Measurements from ENCODE around the gene WDR36. TPM values are rescaled to one million over a fixed set of nuclear protein-coding genes. Genes with fewer than 3 reads are reported as not detected.

The WDR36 gene
- polyA plus RNA-seq, 1 donor from 2014 or later = 19.8 TPM

DNA sequence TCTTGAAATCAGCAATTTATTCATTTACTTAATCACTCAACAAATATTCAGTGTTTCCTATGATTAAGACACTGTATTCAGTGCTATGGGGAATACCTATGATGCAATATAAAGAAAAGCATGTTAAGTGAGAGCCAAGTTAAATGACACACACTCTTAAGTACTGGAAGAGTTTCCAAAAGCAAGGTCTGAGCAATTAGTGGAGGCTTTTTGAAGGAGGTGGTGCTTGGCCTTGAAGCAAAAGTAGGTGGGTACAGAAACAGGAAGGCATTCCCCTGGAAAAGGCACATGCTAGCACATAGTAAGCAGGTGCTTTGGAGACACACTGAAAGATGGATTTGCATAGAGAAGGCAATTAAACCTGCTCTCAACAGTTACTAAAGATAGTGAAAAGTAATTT lies 16.6 kb upstream of the WDR36 start:
- Mint-ChIP-seq H3K36me3 (no peaks in the 10 kb centered on the region), H3K27me3 (peaks cover 45% of the 10 kb centered on the region), H3K27ac (no peak overlapping the region), H3K9me3 (no peaks in the 10 kb centered on the region), H3K4me3 (no peak overlapping the region), H3K4me1 (peaks cover 6 to 12% (median 12%) of the 10 kb centered on the region in 3 donors)

DNA sequence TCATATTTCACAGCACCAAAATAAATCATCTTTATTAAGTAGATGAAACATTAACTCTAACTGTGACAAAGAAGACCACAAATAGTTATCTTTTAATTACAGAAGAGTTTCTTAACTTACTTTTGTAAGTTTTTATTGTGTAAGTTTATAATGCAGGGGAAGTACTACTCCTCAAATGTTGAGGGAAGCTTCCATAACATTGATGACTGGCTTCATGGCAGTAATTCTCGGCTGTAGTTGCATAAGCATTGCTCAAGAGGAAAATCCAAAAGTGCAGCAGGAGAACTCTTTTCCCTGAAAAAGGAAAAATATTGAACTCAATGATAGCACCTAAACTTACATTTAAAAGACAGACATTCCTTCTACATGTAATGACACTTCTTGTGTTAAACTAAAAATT lies 16.1 kb upstream of the WDR36 start:
- no peak overlapping the region for H3K27ac Mint-ChIP-seq
- H3K4me1 Mint-ChIP-seq = peaks cover 6 to 12% (median 8%) of the 10 kb centered on the region in 3 donors
- H3K36me3 Mint-ChIP-seq = no peaks in the 10 kb centered on the region
- no peaks in the 10 kb centered on the region for H3K9me3 Mint-ChIP-seq
- H3K4me3 Mint-ChIP-seq = no peak overlapping the region
- peaks cover 40% of the 10 kb centered on the region for H3K27me3 Mint-ChIP-seq

DNA sequence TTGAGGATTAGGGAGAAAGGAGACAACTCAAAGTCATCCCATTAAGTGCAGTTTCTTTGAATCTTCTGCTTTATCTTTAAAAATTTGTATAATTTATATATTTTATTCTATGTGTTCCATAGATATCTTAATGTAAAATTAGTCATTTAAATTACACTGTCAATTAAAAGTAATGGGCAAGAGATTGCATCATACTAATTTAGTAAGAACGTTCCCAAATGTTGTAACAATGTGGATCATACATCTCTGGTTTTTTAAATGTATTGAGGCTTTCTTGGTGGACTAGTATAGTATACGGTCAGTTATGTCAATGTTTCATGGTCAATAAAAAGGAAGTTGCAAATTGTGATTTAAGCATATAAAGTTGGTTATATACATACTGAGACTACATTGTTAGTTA lies 14.5 kb upstream of the WDR36 start:
- H3K4me1 Mint-ChIP-seq = peaks cover 6% of the 10 kb centered on the region in 3 donors
- no peak overlapping the region for H3K27ac Mint-ChIP-seq
- H3K4me3 Mint-ChIP-seq = no peak overlapping the region
- H3K9me3 Mint-ChIP-seq = peaks cover 0 to 2% (median 0%) of the 10 kb centered on the region in 3 donors
- H3K27me3 Mint-ChIP-seq = peaks cover 28% of the 10 kb centered on the region
- H3K36me3 Mint-ChIP-seq = no peaks in the 10 kb centered on the region

DNA sequence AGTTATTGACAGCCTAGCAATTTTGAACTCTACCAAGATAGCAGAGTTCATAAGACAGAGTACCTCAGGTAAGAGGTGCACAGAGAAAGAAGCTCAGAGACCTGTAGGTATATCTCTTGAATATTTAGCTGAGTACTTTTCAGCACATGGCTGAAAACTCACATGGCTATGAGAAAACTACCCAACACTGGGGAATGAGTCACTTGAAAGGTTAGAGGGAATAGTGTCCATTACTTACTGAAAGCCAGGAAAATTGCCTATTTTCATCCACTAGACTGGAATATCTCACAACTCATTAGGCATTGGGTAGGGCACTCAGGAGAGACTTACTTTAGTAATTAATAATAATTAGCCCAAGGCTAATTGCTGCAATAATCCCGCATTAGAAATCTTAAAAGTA lies 12.3 kb upstream of the WDR36 start:
- Mint-ChIP-seq H3K36me3 (no peaks in the 10 kb centered on the region), H3K9me3 (peaks cover 0 to 2% (median 0%) of the 10 kb centered on the region in 3 donors), H3K4me3 (no peak overlapping the region), H3K4me1 (peaks cover 0 to 2% (median 1%) of the 10 kb centered on the region in 3 donors), H3K27ac (no peak overlapping the region), H3K27me3 (peaks cover 13% of the 10 kb centered on the region)

DNA sequence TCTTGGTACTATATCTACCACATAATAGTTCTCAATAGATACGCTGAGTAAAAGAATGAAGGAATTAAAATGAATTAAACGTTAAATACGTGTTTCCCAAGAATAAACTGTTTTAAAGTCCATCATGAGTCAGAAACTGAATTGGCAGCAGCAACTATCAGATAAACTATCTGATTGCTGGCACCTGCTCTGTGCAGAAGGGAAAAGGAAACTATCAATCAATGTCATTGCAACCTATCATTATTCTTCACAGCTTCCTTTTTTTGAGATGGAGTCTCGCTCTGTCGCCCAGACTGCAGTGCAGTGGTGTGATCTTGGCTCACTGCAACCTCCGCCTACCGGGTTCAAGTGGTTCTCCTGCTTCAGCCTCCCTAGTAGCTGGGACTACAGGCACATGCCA lies 8.8 kb upstream of the WDR36 start:
- H3K36me3 Mint-ChIP-seq = no peaks in the 10 kb centered on the region
- peaks cover 0 to 2% (median 1%) of the 10 kb centered on the region in 3 donors for H3K4me1 Mint-ChIP-seq
- no peak overlapping the region for H3K4me3 Mint-ChIP-seq
- H3K27me3 Mint-ChIP-seq = peaks cover 10% of the 10 kb centered on the region
- peaks cover 0 to 2% (median 0%) of the 10 kb centered on the region in 3 donors for H3K9me3 Mint-ChIP-seq
- H3K27ac Mint-ChIP-seq = no peak overlapping the region

DNA sequence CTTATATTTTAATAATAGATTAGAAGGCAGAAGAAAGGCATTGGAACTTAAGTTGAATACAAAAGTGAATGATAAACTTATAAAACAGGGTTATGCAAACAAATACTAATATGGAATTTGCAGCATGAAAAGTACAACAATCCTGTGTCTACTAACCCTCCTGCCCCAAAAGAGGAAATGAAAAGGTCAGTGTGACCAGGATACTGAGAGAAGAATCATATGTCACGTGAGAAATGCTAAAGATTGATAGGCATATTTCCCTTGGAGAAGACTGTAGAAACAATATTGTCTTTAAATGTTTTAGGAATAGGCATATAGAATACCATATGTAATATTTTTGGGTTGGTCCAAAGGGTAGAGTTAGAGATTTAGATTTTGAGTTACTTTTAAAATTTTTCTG lies 3.8 kb downstream of the WDR36 start:
- Mint-ChIP-seq H3K4me3 (no peak overlapping the region), H3K9me3 (no peaks in the 10 kb centered on the region), H3K27ac (no peak overlapping the region), H3K4me1 (peaks cover 21 to 26% (median 25%) of the 10 kb centered on the region in 3 donors), H3K36me3 (peaks cover 2% of the 10 kb centered on the region), H3K27me3 (peaks cover 2% of the 10 kb centered on the region)

DNA sequence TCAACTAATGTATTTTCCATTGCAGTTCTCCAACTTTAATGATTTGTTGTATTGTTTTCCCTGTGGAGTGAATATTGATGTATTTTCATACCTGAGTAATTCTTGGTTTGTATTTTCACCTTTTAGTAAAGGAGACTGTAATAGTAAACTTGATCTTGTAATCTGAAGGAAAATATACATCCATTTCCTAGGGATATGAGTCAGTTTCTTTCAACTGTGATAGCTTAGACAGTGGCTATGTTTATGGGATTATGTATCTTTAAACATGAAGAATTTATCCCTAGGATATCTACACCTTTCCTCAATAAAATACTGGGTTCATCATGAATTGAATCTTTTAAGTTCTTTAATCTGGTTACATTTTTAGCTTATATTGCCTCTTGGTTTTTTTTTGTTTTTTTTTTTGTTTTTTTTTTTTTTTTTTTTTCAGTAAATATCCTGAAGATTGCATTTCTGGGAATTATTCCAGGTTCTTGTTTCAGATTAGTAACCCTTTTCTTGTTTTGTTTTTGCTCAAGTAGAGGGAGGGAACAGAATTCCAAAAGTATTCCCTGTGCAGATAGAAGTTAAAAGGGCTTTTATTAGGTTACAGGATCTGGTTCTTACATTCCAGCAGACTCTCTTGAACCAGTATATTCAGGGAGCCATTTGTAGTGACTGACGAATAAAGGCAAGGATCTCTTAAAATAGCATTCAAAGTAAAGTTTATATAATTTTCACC lies 7.1 kb downstream of the WDR36 start:
- H3K36me3 Mint-ChIP-seq = peaks cover 4% of the 10 kb centered on the region
- no peak overlapping the region for H3K27ac Mint-ChIP-seq
- H3K4me3 Mint-ChIP-seq = no peak overlapping the region
- no peaks in the 10 kb centered on the region for H3K9me3 Mint-ChIP-seq
- H3K4me1 Mint-ChIP-seq = peaks cover 6 to 10% (median 7%) of the 10 kb centered on the region in 3 donors
- no peaks in the 10 kb centered on the region for H3K27me3 Mint-ChIP-seq

DNA sequence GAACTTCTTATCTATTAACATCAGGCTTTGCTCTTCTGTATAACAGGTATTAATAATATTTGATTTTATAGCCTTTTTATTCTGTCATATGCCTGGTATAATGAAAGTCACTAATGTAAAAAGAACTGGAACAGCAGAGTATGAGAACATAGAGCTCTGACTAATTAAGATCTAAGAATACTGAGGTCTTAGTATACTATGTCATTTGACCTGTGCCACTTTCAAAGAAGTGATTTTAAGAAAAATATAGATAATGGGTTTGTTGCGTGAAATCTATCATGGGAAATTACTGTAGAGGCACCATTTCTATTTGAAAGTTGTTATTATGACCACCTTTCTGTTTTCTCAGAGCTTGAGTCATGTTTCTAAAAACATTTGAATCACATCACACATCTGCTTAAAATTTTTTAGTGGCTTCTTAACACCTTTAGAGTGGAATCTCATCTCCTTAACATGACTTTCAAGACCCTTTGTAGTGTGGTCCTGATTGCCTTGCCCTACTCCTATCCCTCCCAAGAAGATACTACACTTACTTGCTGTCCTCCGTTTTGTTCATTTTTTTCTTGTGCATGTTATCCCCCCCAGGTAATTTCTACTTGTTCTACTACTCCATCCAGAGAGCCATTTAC lies 14.3 kb downstream of the WDR36 start:
- peak overlapping the region in 1 of 3 donors; percentile 12 for H3K27ac Mint-ChIP-seq
- no peaks in the 10 kb centered on the region for H3K9me3 Mint-ChIP-seq
- no peaks in the 10 kb centered on the region for H3K27me3 Mint-ChIP-seq
- peaks cover 12% of the 10 kb centered on the region for H3K36me3 Mint-ChIP-seq
- peaks cover 0 to 2% (median 0%) of the 10 kb centered on the region in 3 donors for H3K4me1 Mint-ChIP-seq
- H3K4me3 Mint-ChIP-seq = no peak overlapping the region

DNA sequence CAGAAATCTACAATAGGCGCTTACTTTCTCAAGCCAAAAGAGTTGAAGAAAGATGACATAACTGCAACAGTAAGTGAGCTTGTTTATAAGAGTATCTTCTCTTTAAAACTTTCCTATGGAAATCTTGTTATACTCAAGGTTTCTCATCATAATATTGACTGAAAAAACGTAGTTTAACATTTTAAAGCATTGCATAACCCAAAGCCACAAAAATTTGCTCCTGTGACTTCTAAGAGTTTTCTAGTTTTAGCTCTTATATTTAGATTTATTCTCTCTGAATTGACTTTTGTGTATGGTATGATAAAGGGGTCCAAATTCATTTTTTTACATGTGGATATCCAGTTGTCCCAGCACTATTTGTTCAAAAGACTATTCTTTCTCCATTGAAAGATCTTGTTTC lies 15.2 kb downstream of the WDR36 start:
- Mint-ChIP-seq H3K27me3 (no peaks in the 10 kb centered on the region), H3K27ac (no peak overlapping the region), H3K4me1 (peaks cover 0 to 2% (median 0%) of the 10 kb centered on the region in 3 donors), H3K9me3 (no peaks in the 10 kb centered on the region), H3K36me3 (peaks cover 12% of the 10 kb centered on the region), H3K4me3 (no peak overlapping the region)

DNA sequence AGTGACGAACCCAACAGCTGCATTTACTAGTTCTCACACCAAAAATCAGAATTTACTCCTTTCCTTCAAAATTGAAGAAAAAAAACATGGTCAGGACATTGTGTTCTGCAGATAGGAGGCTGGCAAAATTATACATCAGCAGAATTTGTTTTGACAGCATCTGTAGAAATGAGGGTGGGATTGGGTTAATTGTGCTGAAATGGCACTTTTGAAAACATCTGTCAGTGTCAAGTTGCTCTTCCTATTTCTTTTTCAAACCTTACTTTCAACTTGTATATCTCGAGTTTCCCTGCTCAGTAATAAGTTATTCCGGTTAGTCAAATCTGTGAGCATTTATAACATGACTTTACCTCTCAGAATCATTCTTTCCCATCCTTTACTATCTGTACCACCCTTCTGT lies 19.8 kb downstream of the WDR36 start:
- H3K36me3 Mint-ChIP-seq = no peaks in the 10 kb centered on the region
- H3K27me3 Mint-ChIP-seq = no peaks in the 10 kb centered on the region
- no peak overlapping the region for H3K4me3 Mint-ChIP-seq
- H3K4me1 Mint-ChIP-seq = no peaks in the 10 kb centered on the region
- no peaks in the 10 kb centered on the region for H3K9me3 Mint-ChIP-seq
- no peak overlapping the region for H3K27ac Mint-ChIP-seq

DNA sequence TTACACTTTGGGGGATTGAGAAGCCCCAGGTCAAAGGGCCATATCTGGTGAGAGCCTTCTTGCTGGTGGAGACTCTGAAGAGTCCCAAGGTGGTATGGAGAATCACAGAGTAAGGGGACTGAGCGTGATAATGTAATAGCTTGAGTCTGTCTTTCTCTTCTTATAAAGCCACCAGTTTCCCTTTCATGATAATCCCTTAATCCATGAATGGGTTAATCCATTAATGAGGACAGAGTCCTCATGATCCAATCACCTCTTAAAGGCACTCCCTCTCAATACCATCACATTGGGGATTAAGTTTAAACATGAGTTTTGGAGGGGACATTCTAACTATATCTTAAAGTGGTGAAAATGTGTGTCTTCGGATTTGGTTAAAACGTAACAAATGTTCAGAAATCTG lies 21.5 kb downstream of the WDR36 start:
- Mint-ChIP-seq H3K36me3 (no peaks in the 10 kb centered on the region), H3K27me3 (no peaks in the 10 kb centered on the region), H3K27ac (peak overlapping the region in 1 of 3 donors; percentile 26), H3K9me3 (no peaks in the 10 kb centered on the region), H3K4me1 (no peaks in the 10 kb centered on the region), H3K4me3 (peak overlapping the region in 1 of 4 donors; percentile 15)

DNA sequence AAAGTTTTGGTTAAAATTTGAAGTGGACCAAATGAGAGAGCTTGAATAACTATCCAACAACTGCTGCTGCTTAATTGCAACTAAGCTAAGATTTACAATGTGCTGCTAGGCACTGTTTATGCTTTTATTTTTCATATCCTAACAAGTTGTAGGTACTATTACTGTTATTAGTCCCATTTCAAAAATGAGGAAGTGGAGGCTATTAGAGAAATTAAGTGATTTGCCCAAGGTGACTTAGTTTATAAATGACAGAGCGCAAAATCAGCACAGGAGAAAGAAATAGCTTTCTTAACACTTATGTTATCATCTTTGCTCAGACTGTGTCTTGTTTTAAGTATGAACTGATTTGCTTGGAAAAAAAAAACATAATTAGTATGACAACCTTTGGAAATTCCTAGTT lies 23.1 kb downstream of the WDR36 start:
- H3K27ac Mint-ChIP-seq = no peak overlapping the region
- H3K4me1 Mint-ChIP-seq = no peaks in the 10 kb centered on the region
- no peak overlapping the region for H3K4me3 Mint-ChIP-seq
- no peaks in the 10 kb centered on the region for H3K27me3 Mint-ChIP-seq
- no peaks in the 10 kb centered on the region for H3K9me3 Mint-ChIP-seq
- H3K36me3 Mint-ChIP-seq = peaks cover 6% of the 10 kb centered on the region

DNA sequence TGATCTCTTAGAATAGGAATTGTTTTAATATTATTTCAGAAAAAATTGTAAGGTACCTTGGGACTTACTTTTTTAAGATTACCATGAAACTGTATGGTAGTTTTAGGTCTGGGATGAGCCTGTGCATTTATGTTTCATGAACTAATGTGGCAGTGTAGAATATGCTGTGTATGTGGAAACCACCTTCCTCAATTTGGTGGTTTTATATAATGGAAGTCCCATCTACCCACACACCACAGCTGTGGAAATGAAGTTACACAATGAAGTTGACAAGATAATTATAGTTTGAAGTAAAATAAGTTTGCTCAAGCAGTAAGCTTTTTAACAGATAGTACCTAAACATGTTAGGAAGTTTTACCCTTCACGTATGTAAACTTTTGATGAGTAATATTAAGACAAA lies 24.4 kb downstream of the WDR36 start:
- Mint-ChIP-seq H3K27me3 (no peaks in the 10 kb centered on the region), H3K27ac (no peak overlapping the region), H3K4me3 (no peak overlapping the region), H3K9me3 (no peaks in the 10 kb centered on the region), H3K36me3 (peaks cover 9% of the 10 kb centered on the region), H3K4me1 (no peaks in the 10 kb centered on the region)

DNA sequence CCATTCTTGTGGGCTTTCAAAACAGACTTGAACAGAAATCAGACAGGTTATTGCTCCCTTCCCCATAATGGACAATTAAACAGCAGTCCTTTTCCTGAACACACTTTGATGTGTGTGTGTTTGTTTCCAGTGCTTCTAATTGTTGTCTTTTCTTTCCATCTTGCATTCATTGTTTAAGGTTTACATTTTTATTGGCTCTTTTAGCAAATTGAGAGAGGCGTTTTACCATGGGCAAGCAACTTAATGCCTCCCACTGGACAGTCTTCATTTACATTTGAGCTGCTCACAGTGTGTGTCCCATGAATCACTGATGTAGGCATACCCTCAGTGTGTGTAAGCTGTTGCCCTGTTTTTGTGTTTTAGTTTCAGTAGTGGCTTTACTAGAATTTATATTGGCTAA lies 25.0 kb downstream of the WDR36 start:
- H3K27ac Mint-ChIP-seq = peak overlapping the region in 1 of 3 donors; percentile 31
- no peaks in the 10 kb centered on the region for H3K9me3 Mint-ChIP-seq
- H3K4me3 Mint-ChIP-seq = no peak overlapping the region
- peaks cover 11% of the 10 kb centered on the region for H3K36me3 Mint-ChIP-seq
- H3K27me3 Mint-ChIP-seq = no peaks in the 10 kb centered on the region
- no peaks in the 10 kb centered on the region for H3K4me1 Mint-ChIP-seq

DNA sequence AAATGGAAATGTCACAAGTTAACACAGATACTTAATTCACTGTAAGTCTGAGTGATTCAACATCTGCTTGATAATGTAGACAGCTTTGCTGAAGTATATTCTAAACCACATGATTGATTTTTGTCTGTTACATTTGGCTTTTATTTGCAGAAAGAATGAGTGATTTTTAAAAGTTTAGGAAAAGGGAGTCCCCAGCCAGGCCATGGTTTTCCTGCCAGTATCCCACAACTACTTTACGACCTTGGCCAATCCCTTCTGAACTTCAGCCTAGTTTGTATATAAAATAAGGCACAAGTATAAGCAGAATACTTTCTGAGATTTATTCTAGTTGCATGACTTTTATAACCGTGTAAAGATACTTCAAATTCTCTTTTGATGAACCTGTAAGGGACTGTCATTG lies 27.1 kb downstream of the WDR36 start:
- H3K36me3 Mint-ChIP-seq = peaks cover 11% of the 10 kb centered on the region
- H3K27ac Mint-ChIP-seq = no peak overlapping the region
- H3K4me1 Mint-ChIP-seq = no peaks in the 10 kb centered on the region
- no peaks in the 10 kb centered on the region for H3K27me3 Mint-ChIP-seq
- H3K4me3 Mint-ChIP-seq = no peak overlapping the region
- H3K9me3 Mint-ChIP-seq = no peaks in the 10 kb centered on the region

DNA sequence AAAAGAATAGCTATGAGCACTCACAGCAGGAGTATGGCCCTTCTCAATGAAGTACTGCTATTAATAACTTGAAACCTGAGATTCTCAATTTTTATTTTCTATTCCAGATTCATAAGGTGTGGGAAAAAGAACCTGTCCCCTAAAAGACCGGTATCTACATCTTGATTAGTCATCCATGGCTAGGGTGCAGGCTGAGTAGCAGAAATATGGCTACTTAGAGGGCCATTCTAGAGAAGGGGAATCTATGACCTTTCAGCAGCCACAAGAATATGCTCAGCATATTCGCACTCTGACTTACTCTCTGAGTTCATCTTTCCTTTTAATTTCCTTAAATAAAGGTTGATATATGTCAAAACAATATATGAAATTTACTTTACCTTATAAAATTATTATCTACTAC lies 27.7 kb downstream of the WDR36 start:
- H3K27ac Mint-ChIP-seq = no peak overlapping the region
- peaks cover 11% of the 10 kb centered on the region for H3K36me3 Mint-ChIP-seq
- H3K27me3 Mint-ChIP-seq = no peaks in the 10 kb centered on the region
- H3K4me3 Mint-ChIP-seq = no peak overlapping the region
- H3K9me3 Mint-ChIP-seq = no peaks in the 10 kb centered on the region
- no peaks in the 10 kb centered on the region for H3K4me1 Mint-ChIP-seq
